ENCODE data around the gene COMMD6.
A peak's percentile ranks its signal among the peaks of the same experiment; 100 is the strongest.

COMMD6 gene

DNA sequence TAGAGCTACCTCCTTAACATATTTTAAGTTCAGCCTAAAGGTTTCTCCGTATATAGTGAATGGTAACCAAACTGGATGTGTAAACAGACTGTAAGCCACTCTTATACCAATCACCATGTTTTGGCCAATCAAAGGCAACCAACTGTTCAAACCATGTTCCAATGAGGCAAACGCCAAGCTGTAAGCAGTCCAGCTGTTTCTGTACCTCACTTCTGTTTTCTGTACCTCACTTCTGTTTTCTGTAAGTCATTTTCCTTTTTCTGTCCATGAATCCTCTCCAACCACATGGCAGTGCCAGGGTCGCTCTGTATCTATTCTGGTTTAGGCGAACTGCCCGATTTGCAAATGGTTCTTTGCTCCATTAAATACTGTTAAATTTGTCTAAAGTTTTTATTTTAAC, 24.4 kb downstream of the COMMD6 start:
- Histone ChIP-seq H3K27ac (ENCODE audit: low read length) (no peak overlapping the region; the same call in 1 of the 2 replicates), H3K4me3 (ENCODE audit: low read length) (peak overlapping the region; percentile 51; the same call in 1 of the 2 replicates), H3K36me3 (replicated peaks; ENCODE audit: low read depth, low read length) (peaks cover 4% of the 10 kb centered on the region), H3K9me3 (ENCODE audit: insufficient read depth, low read length) (no peaks in the 10 kb centered on the region; the same call in 1 of the 2 replicates), H4K20me1 (ENCODE audit: insufficient read depth, low read length) (no peaks in the 10 kb centered on the region), H3K4me1 (ENCODE audit: low read length) (peaks cover 52% of the 10 kb centered on the region), H3K9ac (ENCODE audit: low read length) (no peak overlapping the region), H3K79me2 (ENCODE audit: low read length) (no peaks in the 10 kb centered on the region), H2AFZ (ENCODE audit: low read depth, low read length) (no peak overlapping the region), H3K27me3 (ENCODE audit: low read depth, low read length) (peaks cover 14% of the 10 kb centered on the region), H3K4me2 (ENCODE audit: low read length) (peak overlapping the region; percentile 70)
- TF ChIP-seq EZH2phosphoT487 (IDR thresholded peaks at IDR 0.05; ENCODE audit: low read depth), result no peak
- TF ChIP-seq CTCF (IDR thresholded peaks at IDR 0.05; ENCODE audit: low read depth, low read length), result no peak

DNA sequence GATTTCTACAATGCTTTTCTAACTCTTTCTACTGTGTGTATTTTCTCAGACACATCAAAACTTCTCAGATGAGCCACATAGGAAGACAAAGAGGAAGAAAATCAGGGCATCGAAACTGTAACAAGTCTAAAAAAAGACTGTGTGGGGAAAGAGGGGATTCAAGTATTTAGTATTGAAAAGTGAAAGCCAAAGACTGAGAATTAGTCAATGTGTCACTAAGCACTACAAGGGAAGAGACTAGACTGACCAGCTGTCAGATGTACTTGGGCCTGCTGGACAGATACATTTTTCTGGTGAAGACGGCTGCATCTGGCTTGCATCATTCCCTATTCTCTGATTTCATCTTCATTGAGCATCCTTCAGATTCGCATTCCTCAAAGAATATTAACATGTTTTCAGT, 25.4 kb downstream of the COMMD6 start:
- Histone ChIP-seq H3K9me3 (ENCODE audit: insufficient read depth, low read length) (no peaks in the 10 kb centered on the region; the same call in 1 of the 2 replicates), H3K79me2 (ENCODE audit: low read length) (no peaks in the 10 kb centered on the region), H3K4me1 (ENCODE audit: low read length) (peaks cover 62% of the 10 kb centered on the region), H4K20me1 (ENCODE audit: insufficient read depth, low read length) (no peaks in the 10 kb centered on the region), H3K9ac (ENCODE audit: low read length) (no peak overlapping the region), H2AFZ (ENCODE audit: low read depth, low read length) (no peak overlapping the region), H3K4me3 (ENCODE audit: low read length) (peak overlapping the region; percentile 51), H3K27ac (ENCODE audit: low read length) (peak overlapping the region; percentile 25; the same call in 1 of the 2 replicates), H3K27me3 (ENCODE audit: low read depth, low read length) (peaks cover 14% of the 10 kb centered on the region), H3K36me3 (replicated peaks; ENCODE audit: low read depth, low read length) (peaks cover 4% of the 10 kb centered on the region), H3K4me2 (ENCODE audit: low read length) (peak overlapping the region; percentile 70)
- TF ChIP-seq EZH2phosphoT487 (IDR thresholded peaks at IDR 0.05; ENCODE audit: low read depth) (peak; percentile 61; the same call in 1 of the 2 replicates), CTCF (IDR thresholded peaks at IDR 0.05; ENCODE audit: low read depth, low read length) (no peak)

DNA sequence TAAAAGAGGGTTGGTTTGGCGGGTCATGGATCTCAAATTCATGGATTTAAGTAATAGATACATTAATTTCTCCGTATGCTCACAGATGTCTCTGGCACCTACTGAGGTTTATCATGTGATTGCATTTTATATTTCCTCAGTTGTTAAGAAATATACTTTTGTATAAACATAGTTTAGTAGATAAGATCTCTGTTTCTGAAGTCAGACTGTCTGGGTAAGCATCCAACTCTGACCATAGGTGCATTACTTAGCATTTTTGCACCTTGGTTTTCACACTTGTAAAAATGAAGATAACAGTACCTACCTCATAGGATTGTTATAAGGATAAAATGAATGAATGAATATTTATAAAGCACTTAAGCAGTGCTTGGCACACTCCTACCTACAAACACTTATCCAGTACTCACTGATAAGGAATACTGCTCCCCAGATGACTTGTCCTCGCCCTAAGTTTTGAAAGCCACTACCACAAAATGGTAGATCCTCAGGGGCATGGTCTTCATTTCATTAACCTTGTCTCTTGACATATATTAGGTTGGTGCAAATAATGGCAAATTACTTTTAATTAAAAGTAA, 26.5 kb downstream of the COMMD6 start:
- Histone ChIP-seq H3K79me2 (ENCODE audit: low read length) (no peaks in the 10 kb centered on the region), H3K27ac (ENCODE audit: low read length) (no peak overlapping the region), H3K4me3 (ENCODE audit: low read length) (no peak overlapping the region), H3K27me3 (ENCODE audit: low read depth, low read length) (peaks cover 14% of the 10 kb centered on the region), H3K4me1 (ENCODE audit: low read length) (peaks cover 68% of the 10 kb centered on the region), H3K9me3 (ENCODE audit: insufficient read depth, low read length) (no peaks in the 10 kb centered on the region), H4K20me1 (ENCODE audit: insufficient read depth, low read length) (no peaks in the 10 kb centered on the region), H3K9ac (ENCODE audit: low read length) (no peak overlapping the region), H3K36me3 (replicated peaks; ENCODE audit: low read depth, low read length) (peaks cover 4% of the 10 kb centered on the region), H2AFZ (ENCODE audit: low read depth, low read length) (no peak overlapping the region), H3K4me2 (ENCODE audit: low read length) (peak overlapping the region; percentile 70)
- no peak for TF ChIP-seq CTCF (IDR thresholded peaks at IDR 0.05; ENCODE audit: low read depth, low read length)
- TF ChIP-seq EZH2phosphoT487 (IDR thresholded peaks at IDR 0.05; ENCODE audit: low read depth), result no peak

- Histone ChIP-seq H3K4me1 (ENCODE audit: low read length) (peaks cover 62% of the 10 kb centered on the region), H3K36me3 (replicated peaks; ENCODE audit: low read depth, low read length) (no peaks in the 10 kb centered on the region), H3K4me2 (ENCODE audit: low read length) (peak overlapping the region; percentile 40), H3K27ac (ENCODE audit: low read length) (no peak overlapping the region), H3K79me2 (ENCODE audit: low read length) (no peaks in the 10 kb centered on the region), H2AFZ (ENCODE audit: low read depth, low read length) (no peak overlapping the region), H3K9me3 (ENCODE audit: insufficient read depth, low read length) (no peaks in the 10 kb centered on the region), H3K9ac (ENCODE audit: low read length) (no peak overlapping the region), H4K20me1 (ENCODE audit: insufficient read depth, low read length) (no peaks in the 10 kb centered on the region), H3K27me3 (ENCODE audit: low read depth, low read length) (peaks cover 14% of the 10 kb centered on the region), H3K4me3 (ENCODE audit: low read length) (no peak overlapping the region)
- no peak for TF ChIP-seq EZH2phosphoT487 (IDR thresholded peaks at IDR 0.05; ENCODE audit: low read depth)
- TF ChIP-seq CTCF (IDR thresholded peaks at IDR 0.05; ENCODE audit: low read depth, low read length), result no peak
Observed at GRCh38 chr13:75508002-75508548, 29.6 kb downstream of the COMMD6 start.
